Endothelial cell of umbilical vein (primary cell): ENCODE results near the gene ABCD3. TPM values are rescaled to one million over a fixed set of nuclear protein-coding genes. Genes with fewer than 3 reads are reported as not detected.
"Not testable (repeated sequence)": the region's sequence is repeated elsewhere in the genome, so short reads cannot be mapped to it uniquely, and the experiment has no call there.

Experiments used
- BruUV-seq: library from RNA; stranded (reverse); fragments of 400-500 nt; replicated peaks from 2 replicates; lab custom pipeline; 2021; lab: Mats Ljungman, UMichigan
- CTCF ChIA-PET: fragments of 300-600, 350-600 bp; sonication (Branson Sonifier 250); formaldehyde crosslinking; loops from one replicate; lab custom pipeline; 2021; ENCODE audit warnings: antibody characterized with exemption, inconsistent platforms; lab: Charles Lee
- POLR2A ChIA-PET: fragments of 300-600, 350-600 bp; sonication (Branson Sonifier 250); formaldehyde crosslinking; loops from one replicate; lab custom pipeline; 2021; ENCODE audit warnings: antibody characterized with exemption, inconsistent platforms; lab: Charles Lee
- DNase-seq: peaks from one replicate; pipeline ENCODE4 v3.0.0-alpha.2; 2011; ENCODE audit warnings: low read depth, low spot score
- FAIRE-seq: peaks from 2 replicates; lab custom pipeline; 2011; peaks lifted over from hg19 to GRCh38; lab: Jason Lieb, UNC
- H2AFZ ChIP-seq: 2 replicates; pipeline ENCODE4 v1.6.0; 2012; ENCODE audit warnings: low read depth, low read length, control low read depth, inconsistent platforms
- H3K27ac ChIP-seq: 2 replicates; pipeline ENCODE4 v1.5.1; 2011; ENCODE audit warnings: low read depth, mild to moderate bottlenecking, control low read depth, low read length, moderate library complexity; ENCODE audit not compliant: insufficient read depth
- H3K27me3 ChIP-seq, 2 experiments: 2 replicates each; pipeline versions ENCODE4 v1.6.0 to v1.6.1; 2011; ENCODE audit warnings: low read length in 2 of 2, mixed read lengths in 1 of 2; ENCODE audit not compliant: control insufficient read depth in 2 of 2, insufficient read depth in 2 of 2
- H3K36me3 ChIP-seq, 2 experiments: 2 replicates in 1 of 2; 3 replicates in 1 of 2; pipeline ENCODE4 v1.5.1; 2011; ENCODE audit warnings: low read length in 2 of 2, mild to moderate bottlenecking in 1 of 2, moderate library complexity in 1 of 2; ENCODE audit not compliant: control insufficient read depth in 2 of 2, insufficient read depth in 2 of 2; ENCODE audit errors: extremely low read depth in 1 of 2
- H3K4me1 ChIP-seq: 3 replicates; pipeline ENCODE4 v1.5.1; 2011; ENCODE audit warnings: mild to moderate bottlenecking, low read length; ENCODE audit not compliant: control insufficient read depth, insufficient read depth; ENCODE audit errors: extremely low read depth
- H3K4me2 ChIP-seq: 2 replicates; pipeline ENCODE4 v1.6.1; 2011; ENCODE audit warnings: low read length, control low read depth, mixed read lengths; ENCODE audit not compliant: insufficient read depth
- H3K4me3 ChIP-seq, 3 experiments: fragments of 200-600 bp in 1 of 3; sonication (generic), shearing (Covaris generic) in 1 of 3; replicated peaks in 1 of 3; 2 replicates each; pipeline ENCODE4 v1.5.1; 2011 to 2016; ENCODE audit warnings: control low read depth in 3 of 3, low read length in 3 of 3, mild to moderate bottlenecking in 2 of 3, inconsistent platforms in 1 of 3, low read depth in 1 of 3, moderate library complexity in 1 of 3; ENCODE audit not compliant: insufficient read depth in 1 of 3
- H3K79me2 ChIP-seq: 2 replicates; pipeline ENCODE4 v1.6.0; 2012; ENCODE audit warnings: low read length, inconsistent platforms; ENCODE audit not compliant: control insufficient read depth, insufficient read depth
- H3K9ac ChIP-seq: replicated peaks from 2 replicates; pipeline ENCODE3; 2011; ENCODE audit warnings: low read length, control low read depth; ENCODE audit not compliant: insufficient read depth; ENCODE audit errors: extremely low read depth
- H3K9me1 ChIP-seq: replicated peaks from 3 replicates; pipeline ENCODE4 v1.6.0; 2011; ENCODE audit warnings: mild to moderate bottlenecking, low read length; ENCODE audit not compliant: control insufficient read depth, insufficient read depth; ENCODE audit errors: extremely low read depth
- H3K9me3 ChIP-seq: replicated peaks from 2 replicates; pipeline ENCODE4 v1.5.1; 2012; ENCODE audit warnings: low read length, inconsistent platforms; ENCODE audit not compliant: control insufficient read depth, insufficient read depth
- H4K20me1 ChIP-seq: replicated peaks from 2 replicates; pipeline ENCODE3; 2011; ENCODE audit warnings: mild to moderate bottlenecking, low read length; ENCODE audit not compliant: control insufficient read depth, insufficient read depth; ENCODE audit errors: extremely low read depth
- EZH2 ChIP-seq: IDR thresholded peaks from 2 replicates; pipeline ENCODE4 v1.6.1; 2012; ENCODE audit warnings: borderline replicate concordance, low read depth, mild to moderate bottlenecking, moderate library complexity, low read length, inconsistent platforms; ENCODE audit not compliant: severe bottlenecking
- FOS ChIP-seq: IDR thresholded peaks from 2 replicates; pipeline ENCODE4 v1.6.1; 2011; ENCODE audit warnings: mild to moderate bottlenecking, low read length, moderate library complexity, borderline replicate concordance; ENCODE audit not compliant: insufficient read depth
- GATA2 ChIP-seq: IDR thresholded peaks from 2 replicates; pipeline ENCODE4 v1.7.0; 2011; ENCODE audit warnings: low read depth, mild to moderate bottlenecking, moderate library complexity, mixed read lengths, low read length; ENCODE audit not compliant: insufficient read length, insufficient read depth
- JUN ChIP-seq: IDR thresholded peaks from 2 replicates; pipeline ENCODE4 v1.6.1; 2011; ENCODE audit warnings: borderline replicate concordance, low read depth; ENCODE audit not compliant: insufficient read length, insufficient read depth
- MYC ChIP-seq: IDR thresholded peaks from one replicate; pipeline ENCODE4 v1.6.1; 2011; ENCODE audit warnings: mild to moderate bottlenecking, low read depth, low read length
- POLR2A ChIP-seq: IDR thresholded peaks from 2 replicates; pipeline ENCODE4 v1.6.1; 2012; ENCODE audit warnings: low read depth, mild to moderate bottlenecking, control low read depth, low read length
- POLR2AphosphoS5 ChIP-seq: IDR thresholded peaks from 2 replicates; pipeline ENCODE4 v1.6.1; 2012; ENCODE audit warnings: low read depth, mild to moderate bottlenecking, control low read depth, low read length, moderate library complexity; ENCODE audit not compliant: insufficient read depth
- dilution Hi-C: fragments of 300-500 bp; cut with MboI; formaldehyde crosslinking; loops from one replicate; pipeline ENCODE4 v1.15.0; 2019; ENCODE audit warnings: low sequenced_read_pairs; ENCODE audit not compliant: extremely low pct_ligation_motif_present
- intact Hi-C: fragments of 100-400 bp; cut with micrococcal nuclease; formaldehyde crosslinking; loops from one replicate; pipeline ENCODE4 v1.10.0; 2022
- polyA plus RNA-seq, 4 experiments: library from polyadenylated mRNA; depleted of rRNA in 3 of 4; stranded (reverse) in 3 of 4; unstranded in 1 of 4; fragments of >200 nt; gene quantifications; 2 replicates each; pipeline versions ENCODE4 v1.2.1 to v1.2.3, GENCODE V29; 2011 to 2012; ENCODE audit warnings: missing spikeins in 1 of 4
- total RNA-seq: library from RNA; stranded (reverse); gene quantifications from 2 replicates; pipeline ENCODE4 v1.2.3, GENCODE V29; 2021
- TF ChIP-seq, protein P1 (sequence below): IDR thresholded peaks from 2 replicates; pipeline ENCODE4 v1.6.1; 2011; ENCODE audit not compliant: insufficient read depth, insufficient read length
- TF ChIP-seq, protein P2 (sequence below), 2 donors: IDR thresholded peaks; 1 replicate in 1 of 2; 2 replicates in 1 of 2; pipeline ENCODE4 v1.5.1; 2011; ENCODE audit warnings: low read length in 2 of 2, mild to moderate bottlenecking in 2 of 2, moderate library complexity in 2 of 2, control low read depth in 1 of 2, inconsistent platforms in 1 of 2, low read depth in 1 of 2; ENCODE audit not compliant: insufficient read depth in 1 of 2; ENCODE audit errors: extremely low read depth in 1 of 2

Gene ABCD3
- total and polyA plus RNA-seq, 2 donors (not counting 3 experiments of a cell fraction or from before 2014, with no cell fraction given) = 6.3 to 31.6 TPM

- H3K4me2 ChIP-seq, DNase-seq, dilution Hi-C loops, H3K79me2 ChIP-seq, BruUV-seq, intact Hi-C loops, H3K9me3 ChIP-seq, H4K20me1 ChIP-seq, H3K27ac ChIP-seq, FAIRE-seq, H3K4me1 ChIP-seq, POLR2A ChIA-PET, H3K9me1 ChIP-seq, H3K4me3 ChIP-seq, H3K9ac ChIP-seq, H3K36me3 ChIP-seq, H2AFZ ChIP-seq, H3K27me3 ChIP-seq, CTCF ChIA-PET: not testable (repeated sequence)
Observed at GRCh38 chr1:94446177-94446576, 28.0 kb downstream of the ABCD3 start.

- dilution Hi-C loops, H3K4me1 ChIP-seq, DNase-seq, POLR2A ChIA-PET, H3K4me3 ChIP-seq, H3K9me3 ChIP-seq, FAIRE-seq, H3K27me3 ChIP-seq, H3K36me3 ChIP-seq, CTCF ChIA-PET, H3K4me2 ChIP-seq, intact Hi-C loops, H3K27ac ChIP-seq, H4K20me1 ChIP-seq, H3K79me2 ChIP-seq, H3K9ac ChIP-seq, H3K9me1 ChIP-seq, BruUV-seq, H2AFZ ChIP-seq: not testable (repeated sequence)
Observed at GRCh38 chr1:94448741-94449140, 30.6 kb downstream of the ABCD3 start.

DNA sequence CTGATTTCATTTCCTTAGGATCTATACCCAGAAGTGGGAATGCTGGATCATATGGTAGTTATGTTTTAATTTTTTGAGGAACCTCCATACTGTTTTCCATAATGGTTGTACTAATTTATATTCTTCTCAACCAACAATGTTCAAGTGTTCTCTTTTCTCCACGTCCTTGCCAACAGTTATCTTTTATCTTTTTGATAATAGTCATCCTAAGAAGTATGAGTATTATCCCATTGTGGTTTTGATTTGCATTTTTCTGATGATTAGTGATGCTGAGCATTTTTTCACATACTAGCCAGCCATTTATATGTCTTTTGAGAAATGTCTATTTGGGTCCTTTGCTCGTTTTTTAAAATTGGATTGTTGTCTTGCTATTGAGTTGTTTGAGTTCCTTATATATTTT lies 38.5 kb downstream of the ABCD3 start:
- FAIRE-seq = no peak
- CTCF ChIA-PET = interaction anchor here (0.7 kb wide), 1 partner anchor 9 kb away, joined by 3 read pairs; no protein-coding TSS in a partner anchor
- Histone ChIP-seq H3K36me3 (no peaks in the 10 kb centered on the region), H3K4me1 (no peaks in the 10 kb centered on the region), H4K20me1 (no peaks in the 10 kb centered on the region), H2AFZ (no peak overlapping the region), H3K4me2 (no peak overlapping the region), H3K79me2 (no peaks in the 10 kb centered on the region), H3K9me1 (no peaks in the 10 kb centered on the region), H3K27me3 (no peaks in the 10 kb centered on the region), H3K9ac (no peak overlapping the region), H3K27ac (no peak overlapping the region), H3K9me3 (no peaks in the 10 kb centered on the region), H3K4me3 (no peak overlapping the region)
- dilution Hi-C loops (no loop called here), intact Hi-C loops (no loop called here)
- POLR2A ChIA-PET = interaction anchor here (0.6 kb wide), 1 partner anchor 198 kb away, joined by 11 read pairs; no protein-coding TSS in a partner anchor
- no peak for DNase-seq
- no peak for TF ChIP-seq EZH2
- no peak for TF ChIP-seq MYC
- TF ChIP-seq JUN = no peak
- no peak for TF ChIP-seq GATA2
- no peak for TF ChIP-seq FOS
- TF ChIP-seq, protein P1, sequence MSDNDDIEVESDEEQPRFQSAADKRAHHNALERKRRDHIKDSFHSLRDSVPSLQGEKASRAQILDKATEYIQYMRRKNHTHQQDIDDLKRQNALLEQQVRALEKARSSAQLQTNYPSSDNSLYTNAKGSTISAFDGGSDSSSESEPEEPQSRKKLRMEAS = no peak
- no peak for TF ChIP-seq POLR2A
- TF ChIP-seq POLR2AphosphoS5 = no peak
- TF ChIP-seq, protein P2, sequence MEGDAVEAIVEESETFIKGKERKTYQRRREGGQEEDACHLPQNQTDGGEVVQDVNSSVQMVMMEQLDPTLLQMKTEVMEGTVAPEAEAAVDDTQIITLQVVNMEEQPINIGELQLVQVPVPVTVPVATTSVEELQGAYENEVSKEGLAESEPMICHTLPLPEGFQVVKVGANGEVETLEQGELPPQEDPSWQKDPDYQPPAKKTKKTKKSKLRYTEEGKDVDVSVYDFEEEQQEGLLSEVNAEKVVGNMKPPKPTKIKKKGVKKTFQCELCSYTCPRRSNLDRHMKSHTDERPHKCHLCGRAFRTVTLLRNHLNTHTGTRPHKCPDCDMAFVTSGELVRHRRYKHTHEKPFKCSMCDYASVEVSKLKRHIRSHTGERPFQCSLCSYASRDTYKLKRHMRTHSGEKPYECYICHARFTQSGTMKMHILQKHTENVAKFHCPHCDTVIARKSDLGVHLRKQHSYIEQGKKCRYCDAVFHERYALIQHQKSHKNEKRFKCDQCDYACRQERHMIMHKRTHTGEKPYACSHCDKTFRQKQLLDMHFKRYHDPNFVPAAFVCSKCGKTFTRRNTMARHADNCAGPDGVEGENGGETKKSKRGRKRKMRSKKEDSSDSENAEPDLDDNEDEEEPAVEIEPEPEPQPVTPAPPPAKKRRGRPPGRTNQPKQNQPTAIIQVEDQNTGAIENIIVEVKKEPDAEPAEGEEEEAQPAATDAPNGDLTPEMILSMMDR (IDR thresholded peaks at IDR 0.05; ENCODE audit: extremely low read depth in 1 of 2, insufficient read depth in 1 of 2, low read depth in 1 of 2, low read length in 2 of 2) = no peak
- BruUV-seq = no TSS peak
